ENCODE measurements around the gene MITD1. TPM values are rescaled to one million over a fixed set of nuclear protein-coding genes. Genes with fewer than 3 reads are reported as not detected.

The MITD1 gene
- total and polyA plus RNA-seq, 2 of the 13 experiments (the other 11 are each of a cell fraction or from before 2014, with no cell fraction given): 17.8 to 43.7 TPM

GRCh38 chr2:99140860-99141109 lies 40.1 kb downstream of the MITD1 start (continued):
- TF ChIP-seq ZFAT (CRISPR knock-in tag; conservative IDR thresholded peaks at IDR 0.05) (no peak), NONO (IDR thresholded peaks at IDR 0.05) (no peak), NONO (CRISPR knock-in tag; conservative IDR thresholded peaks at IDR 0.05) (no peak; the same call in 1 of the 2 replicates), ZNF552 (CRISPR knock-in tag; IDR thresholded peaks at IDR 0.05; ENCODE audit: borderline replicate concordance) (no peak; the same call in 1 of the 2 replicates), ZNF101 (CRISPR knock-in tag; IDR thresholded peaks at IDR 0.05; ENCODE audit: borderline replicate concordance, low read depth) (no peak), KDM5B (CRISPR knock-in tag; IDR thresholded peaks at IDR 0.05; ENCODE audit: borderline replicate concordance) (peak; percentile 66; the same call in 1 of the 2 replicates), ZFP41 (CRISPR knock-in tag; IDR thresholded peaks at IDR 0.05; ENCODE audit: borderline replicate concordance) (no peak), ZSCAN9 (CRISPR knock-in tag; IDR thresholded peaks at IDR 0.05; ENCODE audit: borderline replicate concordance) (no peak; the same call in 1 of the 2 replicates), ATF5 (CRISPR knock-in tag; IDR thresholded peaks at IDR 0.05; ENCODE audit: low read depth) (peak; percentile 12; the same call in 1 of the 2 replicates), CBFB (CRISPR knock-in tag; IDR thresholded peaks at IDR 0.05) (no peak), MYNN (CRISPR knock-in tag; IDR thresholded peaks at IDR 0.05; ENCODE audit: low read depth) (no peak), MBNL3 (CRISPR knock-in tag; conservative IDR thresholded peaks at IDR 0.05) (no peak), TRIM22 (IDR thresholded peaks at IDR 0.05) (no peak), MIER3 (CRISPR knock-in tag; IDR thresholded peaks at IDR 0.05; ENCODE audit: borderline replicate concordance) (no peak), ZSCAN20 (CRISPR knock-in tag; IDR thresholded peaks at IDR 0.05; ENCODE audit: borderline replicate concordance) (peak; percentile 69; the same call in 1 of the 2 replicates), NBN (conservative IDR thresholded peaks at IDR 0.05) (no peak), NR2F1 (CRISPR knock-in tag; IDR thresholded peaks at IDR 0.05) (no peak), ZNF777 (CRISPR knock-in tag; IDR thresholded peaks at IDR 0.05) (no peak), FOXK1 (CRISPR knock-in tag; IDR thresholded peaks at IDR 0.05; ENCODE audit: borderline replicate concordance, low read depth) (no peak), JUN (CRISPR knock-in tag; IDR thresholded peaks at IDR 0.05) (no peak), RBM39 (IDR thresholded peaks at IDR 0.05; ENCODE audit: low read depth, low read length, poor library complexity, severe bottlenecking) (no peak), ZNF431 (CRISPR knock-in tag; IDR thresholded peaks at IDR 0.05; ENCODE audit: borderline replicate concordance, low read depth) (peak; percentile 95; the same call in 1 of the 2 replicates), ELF3 (CRISPR knock-in tag; IDR thresholded peaks at IDR 0.05) (no peak), KLF15 (CRISPR knock-in tag; IDR thresholded peaks at IDR 0.05; ENCODE audit: borderline replicate concordance) (no peak), MTF1 (CRISPR knock-in tag; IDR thresholded peaks at IDR 0.05) (peak; percentile 74; the same call in 1 of the 2 replicates)
- TF ChIP-seq, protein P1, sequence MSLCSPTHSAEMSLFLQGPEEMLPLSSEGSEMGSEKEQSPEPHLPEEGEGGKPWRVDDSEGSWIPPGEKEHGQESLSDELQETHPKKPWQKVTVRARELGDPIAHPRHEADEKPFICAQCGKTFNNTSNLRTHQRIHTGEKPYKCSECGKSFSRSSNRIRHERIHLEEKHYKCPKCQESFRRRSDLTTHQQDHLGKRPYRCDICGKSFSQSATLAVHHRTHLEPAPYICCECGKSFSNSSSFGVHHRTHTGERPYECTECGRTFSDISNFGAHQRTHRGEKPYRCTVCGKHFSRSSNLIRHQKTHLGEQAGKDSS (CRISPR knock-in tag; IDR thresholded peaks at IDR 0.05; ENCODE audit: borderline replicate concordance, low read depth): 0 out of 2 replicates have a peak, but pooled peaks have one; percentile 51
- TF ChIP-seq, protein P2, sequence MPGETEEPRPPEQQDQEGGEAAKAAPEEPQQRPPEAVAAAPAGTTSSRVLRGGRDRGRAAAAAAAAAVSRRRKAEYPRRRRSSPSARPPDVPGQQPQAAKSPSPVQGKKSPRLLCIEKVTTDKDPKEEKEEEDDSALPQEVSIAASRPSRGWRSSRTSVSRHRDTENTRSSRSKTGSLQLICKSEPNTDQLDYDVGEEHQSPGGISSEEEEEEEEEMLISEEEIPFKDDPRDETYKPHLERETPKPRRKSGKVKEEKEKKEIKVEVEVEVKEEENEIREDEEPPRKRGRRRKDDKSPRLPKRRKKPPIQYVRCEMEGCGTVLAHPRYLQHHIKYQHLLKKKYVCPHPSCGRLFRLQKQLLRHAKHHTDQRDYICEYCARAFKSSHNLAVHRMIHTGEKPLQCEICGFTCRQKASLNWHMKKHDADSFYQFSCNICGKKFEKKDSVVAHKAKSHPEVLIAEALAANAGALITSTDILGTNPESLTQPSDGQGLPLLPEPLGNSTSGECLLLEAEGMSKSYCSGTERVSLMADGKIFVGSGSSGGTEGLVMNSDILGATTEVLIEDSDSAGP (CRISPR knock-in tag; IDR thresholded peaks at IDR 0.05; ENCODE audit: borderline replicate concordance): no peak

Data from HepG2 (cell line).